B cell (primary cell): ENCODE results near the gene GTF3A. TPM values are rescaled to one million over a fixed set of nuclear protein-coding genes. Genes with fewer than 3 reads are reported as not detected.

Experiments used
- ATAC-seq: fragments of 200-7000 bp; cut with Tn5 transposase; one replicate; pipeline ENCODE4 v1.10.0; 2021; ENCODE audit warnings: low read depth, mild to moderate bottlenecking, moderate number of reproducible peaks, moderate library complexity
- CTCF ChIA-PET: fragments of 350-600 bp; sonication (Branson Sonifier 250); formaldehyde crosslinking; loops from one replicate; lab custom pipeline; 2021; ENCODE audit warnings: antibody characterized with exemption, inconsistent platforms; lab: Charles Lee
- POLR2A ChIA-PET: fragments of 350-600 bp; sonication (Branson Sonifier 250); formaldehyde crosslinking; loops from one replicate; lab custom pipeline; 2021; ENCODE audit warnings: antibody characterized with exemption; lab: Charles Lee
- DNase-seq: peaks from one replicate; pipeline ENCODE4 v3.0.0; 2013
- H2AFZ ChIP-seq: 2 replicates; pipeline ENCODE4 v1.6.1; 2012; ENCODE audit warnings: mild to moderate bottlenecking, low read depth, low read length; ENCODE audit not compliant: insufficient read depth, poor library complexity, severe bottlenecking
- H3K27ac ChIP-seq, 2 donors: 1 replicate in 1 of 2; 2 replicates in 1 of 2; pipeline ENCODE4 v1.5.1; 2012 to 2013; ENCODE audit warnings: low read length in 2 of 2, mild to moderate bottlenecking in 2 of 2, moderate library complexity in 1 of 2
- H3K27me3 ChIP-seq, 4 experiments: fragments of 200-600 bp in 1 of 4; sonication (generic) in 1 of 4; replicated peaks in 1 of 4; 1 replicate in 2 of 4; 2 replicates in 2 of 4; pipeline versions ENCODE4 v1.6.1 to v1.7.0; 2013 to 2016; ENCODE audit warnings: low read length in 3 of 4, mild to moderate bottlenecking in 2 of 4, mixed read lengths in 1 of 4, moderate library complexity in 1 of 4; ENCODE audit not compliant: insufficient read depth in 4 of 4, control insufficient read depth in 3 of 4; ENCODE audit errors: control extremely low read depth in 1 of 4
- H3K36me3 ChIP-seq, 2 experiments: replicated peaks in 1 of 2; 1 replicate in 1 of 2; 2 replicates in 1 of 2; pipeline versions ENCODE4 v1.6.1 to v1.7.1; 2013; ENCODE audit warnings: low read length in 1 of 2; ENCODE audit not compliant: insufficient read depth in 2 of 2, control insufficient read depth in 1 of 2; ENCODE audit errors: control extremely low read depth in 1 of 2, extremely low read depth in 1 of 2
- H3K4me1 ChIP-seq, 2 donors: fragments of 200-600 bp in 1 of 2; sonication (generic) in 1 of 2; 1 replicate in 1 of 2; 2 replicates in 1 of 2; pipeline versions ENCODE4 v1.5.1 to v1.6.1; 2013 to 2017; ENCODE audit warnings: low read length in 2 of 2; ENCODE audit not compliant: control insufficient read depth in 2 of 2, insufficient read depth in 2 of 2
- H3K4me2 ChIP-seq: replicated peaks from 2 replicates; pipeline ENCODE3; 2012; ENCODE audit warnings: mild to moderate bottlenecking, low read depth, low read length; ENCODE audit not compliant: poor library complexity, severe bottlenecking
- H3K4me3 ChIP-seq, 5 experiments: fragments of 200-600 bp in 1 of 5; sonication (generic) in 1 of 5; 1 replicate in 3 of 5; 2 replicates in 2 of 5; pipeline versions ENCODE4 v1.5.1 to v1.7.0; 2011 to 2016; ENCODE audit warnings: low read length in 4 of 5, mild to moderate bottlenecking in 4 of 5, low read depth in 2 of 5, control low read depth in 1 of 5, moderate library complexity in 1 of 5; ENCODE audit not compliant: insufficient read depth in 1 of 5; ENCODE audit errors: control extremely low read depth in 1 of 5, extremely low read depth in 1 of 5
- H3K79me2 ChIP-seq: fragments of 200-600 bp; sonication (generic); one replicate; pipeline ENCODE4 v1.6.0; 2016; ENCODE audit warnings: low read length; ENCODE audit not compliant: control insufficient read depth, insufficient read depth
- H3K9ac ChIP-seq: fragments of 200-600 bp; sonication (generic); 2 replicates; pipeline ENCODE4 v1.6.1; 2017; ENCODE audit warnings: mild to moderate bottlenecking, low read length, moderate library complexity
- H3K9me3 ChIP-seq, 3 donors: one replicate each; pipeline versions ENCODE4 v1.6.1 to v1.7.1; 2013; ENCODE audit warnings: low read length in 2 of 3; ENCODE audit not compliant: control insufficient read depth in 2 of 3, insufficient read depth in 1 of 3; ENCODE audit errors: control extremely low read depth in 1 of 3
- H4K20me1 ChIP-seq: 2 replicates; pipeline ENCODE4 v1.6.0; 2012; ENCODE audit warnings: mild to moderate bottlenecking, low read length; ENCODE audit not compliant: insufficient read depth, control insufficient read depth, poor library complexity, severe bottlenecking
- H3K27ac Mint-ChIP-seq: one replicate; pipeline ENCODE4 v1.8.0; 2021; ENCODE audit warnings: mixed read lengths
- H3K27me3 Mint-ChIP-seq: one replicate; pipeline ENCODE4 v1.8.0; 2021; ENCODE audit warnings: mixed read lengths
- H3K4me1 Mint-ChIP-seq: one replicate; pipeline ENCODE4 v1.8.0; 2021; ENCODE audit warnings: mixed read lengths
- H3K4me3 Mint-ChIP-seq: one replicate; pipeline ENCODE4 v1.8.0; 2021; ENCODE audit warnings: mixed read lengths
- H3K9me3 Mint-ChIP-seq: one replicate; pipeline ENCODE4 v1.8.0; 2022; ENCODE audit warnings: mixed read lengths; ENCODE audit not compliant: insufficient read depth
- EZH2 ChIP-seq: IDR thresholded peaks from 2 replicates; pipeline ENCODE4 v1.6.1; 2012; ENCODE audit warnings: borderline replicate concordance, low read depth, mild to moderate bottlenecking, moderate library complexity, low read length; ENCODE audit not compliant: insufficient read depth, poor library complexity, severe bottlenecking
- WGBS: methylation state at CpG from one replicate; pipeline ENCODE4 v1.1.5; 2013; ENCODE audit warnings: missing lambda C conversion rate; ENCODE audit not compliant: insufficient coverage; 5-methylcytosine and 5-hydroxymethylcytosine counted together
- intact Hi-C: fragments of 100-400 bp; cut with micrococcal nuclease; formaldehyde crosslinking; loops from one replicate; pipeline ENCODE4 v1.10.0; 2022
- polyA plus RNA-seq: library from polyadenylated mRNA; depleted of rRNA; stranded (reverse); fragments of >200 nt; gene quantifications from 2 replicates; pipeline ENCODE4 v1.2.3, GENCODE V29; 2012
- total RNA-seq, 2 donors: library from RNA; stranded (reverse); fragments of 120-200 nt in 1 of 2; gene quantifications; 1 replicate in 1 of 2; 2 replicates in 1 of 2; pipeline versions ENCODE4 v1.2.3 to v1.2.4, GENCODE V29; 2013 to 2022
- TF ChIP-seq, protein P1 (sequence below): fragments of 200-600 bp; IDR thresholded peaks from one replicate; pipeline ENCODE4 v1.8.0; 2022; ENCODE audit warnings: antibody characterized with exemption, mild to moderate bottlenecking

The GTF3A gene
- total and polyA plus RNA-seq, 2 donors (not counting 1 experiment from before 2014, with no cell fraction given): 122 to 169 TPM

DNA sequence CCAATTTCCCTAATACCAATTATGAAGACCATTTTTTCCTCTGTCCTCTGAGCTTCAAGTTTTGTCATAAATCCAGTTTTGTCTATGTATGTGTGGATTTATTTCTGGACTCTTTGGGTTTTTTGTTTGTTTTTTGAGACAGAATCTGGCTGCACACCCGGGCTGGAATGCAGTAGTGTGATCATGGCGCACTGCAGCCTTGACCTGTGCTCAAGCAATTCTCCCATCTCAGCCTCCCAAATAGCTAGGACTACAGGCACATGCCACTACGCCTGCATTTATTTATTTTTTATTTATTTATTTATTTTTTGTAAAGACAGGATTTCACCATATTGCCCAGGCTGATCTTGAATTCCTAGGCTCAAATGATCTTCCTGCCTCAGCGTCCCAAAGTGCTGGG, 45.3 kb upstream of the GTF3A start:
- intact Hi-C loops: loop anchor here (10.0 kb wide), 2 partner anchors 576 to 1416 kb away; no protein-coding TSS in a partner anchor
- no peaks in the 10 kb centered on the region for H3K9me3 Mint-ChIP-seq

More for the DNA sequence above, 45.3 kb upstream of the GTF3A start:
- H3K4me3 Mint-ChIP-seq: no peak overlapping the region
- Histone ChIP-seq H3K9ac (no peak overlapping the region), H3K36me3 (no peaks in the 10 kb centered on the region), H4K20me1 (no peaks in the 10 kb centered on the region), H3K4me3 (no peak overlapping the region), H3K27ac (no peak overlapping the region), H3K79me2 (no peaks in the 10 kb centered on the region), H2AFZ (no peak overlapping the region), H3K27me3 (peaks cover 0 to 21% (median 0%) of the 10 kb centered on the region in 4 experiments), H3K9me3 (no peaks in the 10 kb centered on the region), H3K4me2 (no peak overlapping the region), H3K4me1 (no peaks in the 10 kb centered on the region)
- no peak for TF ChIP-seq EZH2
- TF ChIP-seq, protein P1, sequence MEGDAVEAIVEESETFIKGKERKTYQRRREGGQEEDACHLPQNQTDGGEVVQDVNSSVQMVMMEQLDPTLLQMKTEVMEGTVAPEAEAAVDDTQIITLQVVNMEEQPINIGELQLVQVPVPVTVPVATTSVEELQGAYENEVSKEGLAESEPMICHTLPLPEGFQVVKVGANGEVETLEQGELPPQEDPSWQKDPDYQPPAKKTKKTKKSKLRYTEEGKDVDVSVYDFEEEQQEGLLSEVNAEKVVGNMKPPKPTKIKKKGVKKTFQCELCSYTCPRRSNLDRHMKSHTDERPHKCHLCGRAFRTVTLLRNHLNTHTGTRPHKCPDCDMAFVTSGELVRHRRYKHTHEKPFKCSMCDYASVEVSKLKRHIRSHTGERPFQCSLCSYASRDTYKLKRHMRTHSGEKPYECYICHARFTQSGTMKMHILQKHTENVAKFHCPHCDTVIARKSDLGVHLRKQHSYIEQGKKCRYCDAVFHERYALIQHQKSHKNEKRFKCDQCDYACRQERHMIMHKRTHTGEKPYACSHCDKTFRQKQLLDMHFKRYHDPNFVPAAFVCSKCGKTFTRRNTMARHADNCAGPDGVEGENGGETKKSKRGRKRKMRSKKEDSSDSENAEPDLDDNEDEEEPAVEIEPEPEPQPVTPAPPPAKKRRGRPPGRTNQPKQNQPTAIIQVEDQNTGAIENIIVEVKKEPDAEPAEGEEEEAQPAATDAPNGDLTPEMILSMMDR: no peak
- H3K27ac Mint-ChIP-seq: no peak overlapping the region
- CTCF ChIA-PET: interaction anchor here (0.7 to 9.6 kb wide), 8 partner anchors 11 to 490 kb away, joined by 3 to 374 read pairs (median 3); no protein-coding TSS in a partner anchor
- 85% methylated on average over 3 of the region's 4 CpGs for WGBS
- peaks cover 2% of the 10 kb centered on the region for H3K4me1 Mint-ChIP-seq
- POLR2A ChIA-PET: no interaction called here
- H3K27me3 Mint-ChIP-seq: peaks cover 12% of the 10 kb centered on the region
- ATAC-seq: no peak
- no peak for DNase-seq
